Loucy (cell line): ENCODE results near the gene SYNE1.
"Not testable (repeated sequence)": the region's sequence is repeated elsewhere in the genome, so short reads cannot be mapped to it uniquely, and the experiment has no call there.

Experiments used
- H2AFZ ChIP-seq: fragments of 200-600 bp; sonication (generic); 2 replicates; pipeline ENCODE4 v1.6.0; 2016; ENCODE audit warnings: antibody characterized with exemption, mild to moderate bottlenecking, low read length, moderate library complexity
- H3F3A ChIP-seq: fragments of 200-600 bp; 2 replicates; pipeline ENCODE4 v1.6.0; 2016; ENCODE audit warnings: antibody characterized with exemption, low read depth, mild to moderate bottlenecking
- H3K27me3 ChIP-seq: fragments of 200-600 bp; sonication (generic); 2 replicates; pipeline ENCODE4 v1.6.1; 2014; ENCODE audit warnings: low read length, mild to moderate bottlenecking; ENCODE audit not compliant: insufficient read depth, poor library complexity, severe bottlenecking
- H3K36me3 ChIP-seq: fragments of 200-600 bp; sonication (generic); 2 replicates; pipeline ENCODE4 v1.6.1; 2016; ENCODE audit warnings: low read length; ENCODE audit not compliant: insufficient read depth
- H3K4me1 ChIP-seq: fragments of 200-600 bp; sonication (generic); 2 replicates; pipeline ENCODE4 v1.5.1; 2014; ENCODE audit warnings: low read length, mild to moderate bottlenecking; ENCODE audit not compliant: insufficient read depth, poor library complexity, severe bottlenecking
- H3K4me2 ChIP-seq: fragments of 200-600 bp; sonication (generic); 2 replicates; pipeline ENCODE4 v1.6.0; 2014; ENCODE audit warnings: antibody characterized with exemption, low read length, low read depth, mild to moderate bottlenecking; ENCODE audit not compliant: poor library complexity, severe bottlenecking
- H3K4me3 ChIP-seq: fragments of 200-600 bp; sonication (generic); 2 replicates; pipeline ENCODE4 v1.5.1; 2014; ENCODE audit warnings: low read length, mild to moderate bottlenecking, mixed read lengths; ENCODE audit not compliant: poor library complexity, severe bottlenecking
- H3K79me2 ChIP-seq: fragments of 200-600 bp; sonication (generic); 2 replicates; pipeline ENCODE4 v1.6.1; 2014; ENCODE audit warnings: low read length; ENCODE audit not compliant: insufficient read depth
- H3K9ac ChIP-seq: fragments of 200-600 bp; sonication (generic); 2 replicates; pipeline ENCODE4 v1.6.0; 2014; ENCODE audit warnings: mild to moderate bottlenecking, low read depth, low read length, moderate library complexity; ENCODE audit not compliant: poor library complexity, severe bottlenecking
- H3K9me2 ChIP-seq: fragments of 200-600 bp; sonication (generic); replicated peaks from 2 replicates; pipeline ENCODE4 v1.6.1; 2016; ENCODE audit warnings: low read depth, low read length, mixed read lengths
- H3K9me3 ChIP-seq: fragments of 200-600 bp; sonication (generic); 2 replicates; pipeline ENCODE4 v1.6.1; 2014; ENCODE audit warnings: mild to moderate bottlenecking, antibody characterized with exemption, low read length, low read depth; ENCODE audit not compliant: insufficient read depth
- H4K20me1 ChIP-seq: fragments of 200-600 bp; sonication (generic); 2 replicates; pipeline ENCODE4 v1.6.0; 2014; ENCODE audit warnings: antibody characterized with exemption, low read length, mild to moderate bottlenecking; ENCODE audit not compliant: insufficient read depth, poor library complexity, severe bottlenecking
- EZH2phosphoT487 ChIP-seq: fragments of 200-600 bp; IDR thresholded peaks from 2 replicates; pipeline ENCODE4 v1.6.1; 2018; ENCODE audit warnings: antibody characterized with exemption, mild to moderate bottlenecking, moderate library complexity, borderline replicate concordance
- TF ChIP-seq, protein P1 (sequence below): fragments of 200-600 bp; sonication (generic); conservative IDR thresholded peaks from 2 replicates; pipeline ENCODE4 v1.5.1; 2014; ENCODE audit warnings: mild to moderate bottlenecking, antibody characterized with exemption, low read length

The SYNE1 gene

DNA sequence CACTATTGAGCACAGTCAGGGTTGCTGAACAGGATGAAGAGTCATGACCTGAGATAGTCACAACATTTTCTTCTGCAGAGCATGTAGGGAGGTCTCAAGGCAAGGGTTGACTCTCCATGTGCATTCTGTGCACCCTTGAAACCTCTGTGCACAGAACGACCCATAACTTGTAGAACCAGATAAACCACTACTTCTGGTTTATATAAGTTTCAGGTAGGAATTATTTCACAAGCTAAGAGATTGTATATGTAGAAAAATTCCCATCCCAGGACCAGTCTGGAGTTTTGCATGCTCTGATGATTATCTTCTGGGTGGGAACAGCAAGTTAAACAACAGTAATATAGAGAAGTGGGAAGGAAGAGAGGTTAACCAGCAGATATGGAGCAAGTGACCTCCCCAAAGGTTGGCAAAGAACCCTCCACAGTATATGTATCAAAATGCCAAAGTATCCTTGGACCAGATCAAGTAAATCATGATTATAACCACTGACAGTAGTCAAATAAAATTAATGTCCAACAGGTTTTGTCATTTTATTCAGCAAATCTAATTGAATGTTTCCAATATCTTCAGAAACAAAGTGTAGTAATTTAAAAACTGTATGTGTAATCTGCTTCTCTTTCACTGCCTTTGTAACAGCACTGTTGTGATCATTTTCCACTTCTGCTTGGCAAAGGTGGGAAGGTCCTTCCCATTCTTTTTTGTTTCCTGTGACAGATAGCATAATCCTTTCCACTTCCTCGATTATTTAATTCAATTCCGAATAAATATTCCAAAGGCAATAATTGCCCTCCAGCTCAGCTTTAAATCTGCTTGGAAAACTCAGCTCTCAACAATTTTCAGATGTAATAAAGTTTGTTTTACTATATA, 104.4 kb downstream of the SYNE1 start:
- TF ChIP-seq EZH2phosphoT487: no peak
- Histone ChIP-seq H3K9me2 (no peaks in the 10 kb centered on the region), H3K4me2 (no peak overlapping the region), H2AFZ (no peak overlapping the region), H3K27me3 (no peaks in the 10 kb centered on the region), H3F3A (no peaks in the 10 kb centered on the region), H3K9me3 (no peaks in the 10 kb centered on the region), H3K4me1 (no peaks in the 10 kb centered on the region), H3K79me2 (no peaks in the 10 kb centered on the region), H3K36me3 (no peaks in the 10 kb centered on the region), H3K9ac (no peak overlapping the region), H4K20me1 (peaks cover 3% of the 10 kb centered on the region), H3K4me3 (no peak overlapping the region)

DNA sequence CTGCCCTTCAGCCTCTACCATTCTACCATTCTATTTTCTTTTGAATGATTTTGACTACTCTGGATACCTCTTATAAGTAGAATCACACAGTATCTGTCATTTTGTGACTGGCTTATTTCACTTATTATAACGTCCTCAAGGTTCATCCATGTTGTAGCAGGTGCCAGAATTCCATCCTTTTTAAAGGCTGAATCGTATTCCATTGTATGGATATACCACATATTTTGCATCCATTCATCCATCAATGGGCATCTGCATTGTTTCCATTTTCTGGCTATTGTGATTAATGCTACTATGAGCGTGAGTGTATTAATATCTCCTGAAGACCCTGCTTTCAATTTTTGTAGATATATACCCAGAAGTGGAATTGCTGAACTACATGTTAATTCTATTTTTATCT, 105.5 kb downstream of the SYNE1 start:
- H4K20me1 ChIP-seq: peaks cover 3% of the 10 kb centered on the region
- H2AFZ ChIP-seq: no peak overlapping the region

DNA sequence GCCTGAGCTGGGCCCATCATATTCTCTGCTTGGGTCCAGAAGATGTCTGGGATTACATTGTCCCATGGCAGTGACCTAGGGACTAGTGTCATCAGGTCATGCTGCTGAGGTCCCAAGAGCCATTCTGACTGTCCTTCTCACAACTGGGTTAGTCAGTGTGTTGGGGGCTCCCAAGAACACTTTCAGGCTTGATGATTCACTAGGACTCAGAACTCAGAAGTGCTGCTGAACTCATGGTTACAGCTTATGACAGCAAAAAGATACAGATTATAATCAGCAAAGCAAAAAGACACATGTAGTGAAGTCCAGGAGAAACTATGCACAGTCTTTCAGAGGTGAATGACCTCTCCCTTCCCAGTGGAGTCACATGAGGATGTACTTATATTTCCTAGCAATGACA, 107.8 kb downstream of the SYNE1 start:
- Histone ChIP-seq H3K36me3 (no peaks in the 10 kb centered on the region), H3K9me2 (no peaks in the 10 kb centered on the region), H2AFZ (no peak overlapping the region), H3K27me3 (no peaks in the 10 kb centered on the region), H3K79me2 (no peaks in the 10 kb centered on the region), H3K4me1 (no peaks in the 10 kb centered on the region), H4K20me1 (no peaks in the 10 kb centered on the region), H3K4me2 (no peak overlapping the region), H3K9ac (no peak overlapping the region), H3K4me3 (no peak overlapping the region), H3K9me3 (no peaks in the 10 kb centered on the region), H3F3A (no peaks in the 10 kb centered on the region)
- TF ChIP-seq, protein P1, sequence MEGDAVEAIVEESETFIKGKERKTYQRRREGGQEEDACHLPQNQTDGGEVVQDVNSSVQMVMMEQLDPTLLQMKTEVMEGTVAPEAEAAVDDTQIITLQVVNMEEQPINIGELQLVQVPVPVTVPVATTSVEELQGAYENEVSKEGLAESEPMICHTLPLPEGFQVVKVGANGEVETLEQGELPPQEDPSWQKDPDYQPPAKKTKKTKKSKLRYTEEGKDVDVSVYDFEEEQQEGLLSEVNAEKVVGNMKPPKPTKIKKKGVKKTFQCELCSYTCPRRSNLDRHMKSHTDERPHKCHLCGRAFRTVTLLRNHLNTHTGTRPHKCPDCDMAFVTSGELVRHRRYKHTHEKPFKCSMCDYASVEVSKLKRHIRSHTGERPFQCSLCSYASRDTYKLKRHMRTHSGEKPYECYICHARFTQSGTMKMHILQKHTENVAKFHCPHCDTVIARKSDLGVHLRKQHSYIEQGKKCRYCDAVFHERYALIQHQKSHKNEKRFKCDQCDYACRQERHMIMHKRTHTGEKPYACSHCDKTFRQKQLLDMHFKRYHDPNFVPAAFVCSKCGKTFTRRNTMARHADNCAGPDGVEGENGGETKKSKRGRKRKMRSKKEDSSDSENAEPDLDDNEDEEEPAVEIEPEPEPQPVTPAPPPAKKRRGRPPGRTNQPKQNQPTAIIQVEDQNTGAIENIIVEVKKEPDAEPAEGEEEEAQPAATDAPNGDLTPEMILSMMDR: no peak
- no peak for TF ChIP-seq EZH2phosphoT487

More for the DNA sequence above, 105.5 kb downstream of the SYNE1 start:
- no peak for TF ChIP-seq EZH2phosphoT487
- TF ChIP-seq, protein P1: no peak
- Histone ChIP-seq H3F3A (no peaks in the 10 kb centered on the region), H3K4me1 (no peaks in the 10 kb centered on the region), H3K4me3 (no peak overlapping the region), H3K36me3 (no peaks in the 10 kb centered on the region), H3K9ac (no peak overlapping the region), H3K27me3 (no peaks in the 10 kb centered on the region), H3K4me2 (no peak overlapping the region), H3K9me2 (no peaks in the 10 kb centered on the region), H3K9me3 (no peaks in the 10 kb centered on the region), H3K79me2 (no peaks in the 10 kb centered on the region)

DNA sequence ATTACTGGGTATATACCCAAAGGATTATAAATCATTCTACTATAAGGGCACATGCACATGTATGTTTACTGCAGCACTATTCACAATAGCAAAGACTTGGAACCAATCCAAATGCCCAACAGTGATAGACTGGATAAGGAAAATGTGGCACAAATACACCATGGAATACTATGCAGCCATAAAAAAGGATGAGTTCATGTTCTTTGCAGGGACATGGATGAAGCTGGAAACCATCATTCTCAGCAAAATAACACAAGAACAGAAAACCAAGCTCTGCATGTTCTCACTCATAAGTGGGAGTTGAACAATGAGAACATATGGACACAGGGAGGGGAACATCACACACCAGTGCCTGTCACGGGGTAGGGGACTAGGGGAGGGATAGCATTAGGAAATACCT, 123.0 kb downstream of the SYNE1 start:
- not testable (repeated sequence) for H3K27me3 ChIP-seq, H2AFZ ChIP-seq, H3K4me1 ChIP-seq, H3K9me2 ChIP-seq, H3K9ac ChIP-seq, H4K20me1 ChIP-seq, H3F3A ChIP-seq, H3K4me2 ChIP-seq, H3K79me2 ChIP-seq, H3K36me3 ChIP-seq, H3K9me3 ChIP-seq, H3K4me3 ChIP-seq
